HepG2 (cell line): ENCODE data around the gene PRDM11. TPM values are rescaled to one million over a fixed set of nuclear protein-coding genes. Genes with fewer than 3 reads are reported as not detected.

Experiments used
- ATAC-seq: fragments of 200-7000 bp; cut with Tn5 transposase; 3 replicates; pipeline ENCODE4 v1.9.1; 2020; ENCODE audit warnings: mild to moderate bottlenecking, moderate library complexity
- BruUV-seq: library from RNA; stranded (reverse); fragments of 400-500 nt; replicated peaks from 2 replicates; lab custom pipeline; 2021; lab: Mats Ljungman, UMichigan
- CTCF ChIA-PET: fragments of 300-600 bp; formaldehyde crosslinking; extraction: SDS; loops from one replicate; lab custom pipeline; 2021; ENCODE audit warnings: low total read pairs, inconsistent platforms, low intra/inter-chr PET ratio; lab: Yijun Ruan, JAX
- POLR2A ChIA-PET: fragments of 350-600 bp; sonication (Branson Sonifier 250); formaldehyde crosslinking; loops from one replicate; lab custom pipeline; 2020; ENCODE audit warnings: antibody characterized with exemption, inconsistent platforms; lab: Yijun Ruan, JAX
- DNase-seq: peaks from one replicate; pipeline ENCODE4 v3.0.0-alpha.2; 2015; ENCODE audit warnings: low spot score
- FAIRE-seq: peaks from 3 replicates; lab custom pipeline; 2011; peaks lifted over from hg19 to GRCh38; lab: Jason Lieb, UNC
- H2AFZ ChIP-seq: one replicate; pipeline ENCODE4 v1.6.1; 2011; ENCODE audit warnings: low read length, inconsistent platforms
- H3K27ac ChIP-seq: fragments of 300-600 bp; 3 replicates; pipeline ENCODE4 v1.8.0; 2011; ENCODE audit warnings: mixed run types, mild to moderate bottlenecking, mixed read lengths, low read length, inconsistent platforms; ENCODE audit not compliant: insufficient read depth; ENCODE audit errors: extremely low read length
- H3K27me3 ChIP-seq, 2 experiments: fragments of 200-600 bp in 1 of 2; 2 replicates in 1 of 2; 3 replicates in 1 of 2; pipeline versions ENCODE4 v1.6.0 to v1.8.0; 2011; ENCODE audit warnings: low read length in 2 of 2, mild to moderate bottlenecking in 2 of 2, moderate library complexity in 2 of 2, inconsistent platforms in 1 of 2; ENCODE audit not compliant: insufficient read depth in 2 of 2, control insufficient read depth in 1 of 2
- H3K36me3 ChIP-seq, 2 experiments: fragments of 200-600 bp in 1 of 2; replicated peaks in 1 of 2; 2 replicates in 1 of 2; 3 replicates in 1 of 2; pipeline versions ENCODE4 v1.5.1 to v1.8.0; 2011; ENCODE audit warnings: low read length in 2 of 2, inconsistent platforms in 1 of 2; ENCODE audit not compliant: insufficient read depth in 2 of 2, control insufficient read depth in 1 of 2
- H3K4me1 ChIP-seq: 2 replicates; pipeline ENCODE4 v1.5.1; 2012; ENCODE audit warnings: low read length, inconsistent platforms; ENCODE audit not compliant: insufficient read depth
- H3K4me2 ChIP-seq: 2 replicates; pipeline ENCODE4 v1.6.0; 2011; ENCODE audit warnings: low read depth, low read length, inconsistent platforms
- H3K4me3 ChIP-seq, 3 experiments: fragments of 200-600 bp in 1 of 3; sonication (generic), shearing (Covaris generic) in 1 of 3; replicated peaks in 1 of 3; 2 replicates each; pipeline ENCODE4 v1.5.1; 2011 to 2016; ENCODE audit warnings: low read length in 3 of 3, inconsistent platforms in 2 of 3, low read depth in 2 of 3, mild to moderate bottlenecking in 2 of 3, control low read depth in 1 of 3, mixed read lengths in 1 of 3; ENCODE audit not compliant: insufficient read depth in 1 of 3
- H3K79me2 ChIP-seq: one replicate; pipeline ENCODE4 v1.6.1; 2011; ENCODE audit warnings: low read length, inconsistent platforms; ENCODE audit not compliant: insufficient read depth
- H3K9ac ChIP-seq: 2 replicates; pipeline ENCODE4 v1.6.0; 2011; ENCODE audit warnings: mild to moderate bottlenecking, low read depth, low read length, inconsistent platforms; ENCODE audit not compliant: insufficient read depth
- H3K9me3 ChIP-seq: 2 replicates; pipeline ENCODE4 v1.5.1; 2012; ENCODE audit warnings: mild to moderate bottlenecking, low read length
- H4K20me1 ChIP-seq: 2 replicates; pipeline ENCODE4 v1.6.0; 2011; ENCODE audit warnings: inconsistent platforms, mild to moderate bottlenecking, low read length, moderate library complexity; ENCODE audit not compliant: insufficient read depth
- CC2D1A ChIP-seq: sonication (generic); formaldehyde crosslinking; IDR thresholded peaks from 2 replicates; pipeline ENCODE4 v1.8.1; 2023; ENCODE audit warnings: mild to moderate bottlenecking, missing genetic modification reagents
- EEA1 ChIP-seq: sonication (generic); formaldehyde crosslinking; IDR thresholded peaks from 2 replicates; pipeline ENCODE4 v1.5.1; 2020; ENCODE audit warnings: mild to moderate bottlenecking, missing genetic modification reagents, borderline replicate concordance
- KDM6A ChIP-seq: IDR thresholded peaks from 2 replicates; pipeline ENCODE4 v1.6.1; 2016; ENCODE audit warnings: low read depth
- MIER2 ChIP-seq: IDR thresholded peaks from 2 replicates; pipeline ENCODE4 v1.6.1; 2016; ENCODE audit warnings: missing biosample characterization, missing genetic modification reagents
- MIXL1 ChIP-seq: IDR thresholded peaks from 2 replicates; pipeline ENCODE4 v1.6.1; 2016
- NFYC ChIP-seq: IDR thresholded peaks from 2 replicates; pipeline ENCODE4 v1.6.1; 2016; ENCODE audit warnings: missing genetic modification reagents, missing compliant biosample characterization
- PITX1 ChIP-seq: sonication (generic); formaldehyde crosslinking; IDR thresholded peaks from 2 replicates; pipeline ENCODE4 v1.5.1; 2020; ENCODE audit warnings: mild to moderate bottlenecking, missing genetic modification reagents
- ZNF329 ChIP-seq: sonication (generic); formaldehyde crosslinking; IDR thresholded peaks from 2 replicates; pipeline ENCODE4 v1.9.0; 2021; ENCODE audit warnings: low read depth, mild to moderate bottlenecking, missing genetic modification reagents
- ZNF703 ChIP-seq: sonication (generic); formaldehyde crosslinking; IDR thresholded peaks from 2 replicates; pipeline ENCODE4 v1.5.1; 2020; ENCODE audit warnings: missing genetic modification reagents, mild to moderate bottlenecking, moderate library complexity, borderline replicate concordance
- ZSCAN31 ChIP-seq: sonication (generic); formaldehyde crosslinking; IDR thresholded peaks from 2 replicates; pipeline ENCODE4 v1.5.0; 2020; ENCODE audit warnings: low read depth, mild to moderate bottlenecking, missing genetic modification reagents
- WGBS: methylation state at CpG from one replicate; pipeline ENCODE4 v1.1.6; 2017; ENCODE audit warnings: low lambda C conversion rate; 5-methylcytosine and 5-hydroxymethylcytosine counted together
- in situ Hi-C: cut with HindIII; loops from 2 replicates; pipeline ENCODE4 v1.10.0; 2017; ENCODE audit warnings: low pct_unique_long_range_greater_than_20kb; ENCODE audit not compliant: extremely low pct_ligation_motif_present
- intact Hi-C: fragments of 100-400 bp; cut with micrococcal nuclease; formaldehyde crosslinking; loops from one replicate; pipeline ENCODE4 v1.10.0; 2022; ENCODE audit not compliant: unreplicated experiment
- polyA plus RNA-seq, 8 experiments: library from polyadenylated mRNA; depleted of rRNA in 3 of 8; stranded (reverse) in 7 of 8; unstranded in 1 of 8; fragments of >200 nt; fragmentation: Illumina TruSeq in 4 of 8; extraction: Trizol in 4 of 8; gene quantifications; 2 replicates each; pipeline versions ENCODE4 v1.2.1 to v1.2.3, GENCODE V29; 2011 to 2016; ENCODE audit warnings: low read depth in 4 of 8, missing spikeins in 1 of 8, mixed read lengths in 1 of 8; ENCODE audit not compliant: insufficient read depth in 1 of 8
- total RNA-seq, 5 experiments: library from RNA; depleted of rRNA; stranded (reverse); fragments of >200 nt; fragmentation: Illumina TruSeq; extraction: Trizol; gene quantifications; 2 replicates each; pipeline ENCODE4 v1.2.3, GENCODE V29; 2016; ENCODE audit warnings: low read depth in 1 of 5

PRDM11 gene
- total and polyA plus RNA-seq, 2 of the 13 experiments (the other 11 are each of a cell fraction or from before 2014, with no cell fraction given): 3.4 to 4.7 TPM

DNA sequence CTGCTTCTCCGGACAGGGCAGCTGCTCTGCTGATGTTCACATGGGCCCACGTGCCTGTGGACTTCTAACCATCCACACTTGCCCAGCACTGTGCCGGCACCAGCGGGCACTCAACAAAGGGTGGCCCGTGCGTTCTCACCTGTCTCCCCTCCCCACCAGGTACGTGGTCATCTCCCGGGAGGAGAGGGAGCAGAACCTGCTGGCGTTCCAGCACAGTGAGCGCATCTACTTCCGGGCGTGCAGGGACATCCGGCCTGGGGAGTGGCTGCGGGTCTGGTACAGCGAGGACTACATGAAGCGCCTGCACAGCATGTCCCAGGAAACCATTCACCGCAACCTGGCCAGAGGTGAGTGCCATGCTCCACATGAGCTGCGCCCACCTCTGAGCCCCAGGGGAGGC is 73.0 kb downstream of the PRDM11 start:
- no peaks in the 10 kb centered on the region for H4K20me1 ChIP-seq
- TF ChIP-seq MIXL1 (CRISPR knock-in tag): no peak
- TF ChIP-seq MIER2 (CRISPR knock-in tag): no peak
- no peak for TF ChIP-seq KDM6A (CRISPR knock-in tag)
- no peak for TF ChIP-seq NFYC (CRISPR knock-in tag)
- TF ChIP-seq ZNF329: no peak
- DNase-seq (no peak), ATAC-seq (no peak), FAIRE-seq (no peak)
- H2AFZ ChIP-seq: no peak overlapping the region
- WGBS: 92% methylated on average over 4 of the region's 18 CpGs
- H3K4me1 ChIP-seq: no peaks in the 10 kb centered on the region
- H3K36me3 ChIP-seq: 0 out of 5 replicates have a peak, but pooled peaks cover 0 to 5% of the 10 kb centered on the region in 2 experiments
- H3K79me2 ChIP-seq: no peaks in the 10 kb centered on the region
- no peaks in the 10 kb centered on the region for H3K27me3 ChIP-seq
- no peak overlapping the region for H3K4me2 ChIP-seq
- no peaks in the 10 kb centered on the region for H3K9me3 ChIP-seq
- in situ Hi-C loops (no loop called here), intact Hi-C loops (no loop called here)
- H3K27ac ChIP-seq: no peak overlapping the region
- no peak overlapping the region for H3K9ac ChIP-seq
- ChIA-PET POLR2A (no interaction called here), CTCF (no interaction called here)
- no TSS peak for BruUV-seq
- H3K4me3 ChIP-seq: no peak overlapping the region

DNA sequence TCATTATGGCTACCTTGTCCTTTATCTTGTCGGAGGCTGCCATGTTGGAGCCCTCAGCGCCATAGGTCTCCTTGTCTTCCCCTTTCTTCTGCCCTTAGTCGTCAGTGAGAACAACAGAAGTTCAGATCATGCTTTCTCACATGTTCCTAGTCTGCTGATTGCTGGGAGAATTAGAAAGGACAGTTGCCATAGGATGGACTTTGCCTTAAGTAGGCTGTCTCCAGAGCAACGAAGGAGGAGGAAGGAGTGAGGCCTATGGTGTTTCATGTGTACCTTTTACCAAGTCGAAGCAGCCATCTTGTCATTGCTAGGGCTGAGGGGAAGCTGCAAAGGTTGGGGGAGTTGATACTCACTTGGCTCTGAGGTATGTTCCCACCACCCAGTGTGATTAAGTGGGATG is 77.1 kb downstream of the PRDM11 start:
- FAIRE-seq (no peak), ATAC-seq (no peak), DNase-seq (no peak)
- no peaks in the 10 kb centered on the region for H3K79me2 ChIP-seq
- H3K9ac ChIP-seq: no peak overlapping the region
- CTCF ChIA-PET: no interaction called here
- H3K27ac ChIP-seq: no peak overlapping the region
- no peaks in the 10 kb centered on the region for H3K4me1 ChIP-seq
- H3K36me3 ChIP-seq: peaks cover 2 to 13% of the 10 kb centered on the region in 2 experiments; a peak in 4 of 5 replicates
- POLR2A ChIA-PET: no interaction called here
- TF ChIP-seq ZNF703 (no peak), PITX1 (CRISPR knock-in tag) (no peak), ZSCAN31 (CRISPR knock-in tag) (no peak), CC2D1A (no peak), EEA1 (no peak)
- WGBS: 89% methylated on average over 5 of the region's 5 CpGs
- no peaks in the 10 kb centered on the region for H3K9me3 ChIP-seq
- H4K20me1 ChIP-seq: no peaks in the 10 kb centered on the region
- H3K4me2 ChIP-seq: no peak overlapping the region
- intact Hi-C loops (no loop called here), in situ Hi-C loops (no loop called here)
- H2AFZ ChIP-seq: no peak overlapping the region
- H3K27me3 ChIP-seq: no peaks in the 10 kb centered on the region
- no peak overlapping the region for H3K4me3 ChIP-seq
- no TSS peak for BruUV-seq
